Measurements from ENCODE around the gene RPL18A. TPM values are rescaled to one million over a fixed set of nuclear protein-coding genes. Genes with fewer than 3 reads are reported as not detected.

RPL18A gene
- total and polyA plus RNA-seq, 2 of the 13 experiments (the other 11 are each of a cell fraction or from before 2014, with no cell fraction given), result 1,471 to 2,004 TPM

DNA sequence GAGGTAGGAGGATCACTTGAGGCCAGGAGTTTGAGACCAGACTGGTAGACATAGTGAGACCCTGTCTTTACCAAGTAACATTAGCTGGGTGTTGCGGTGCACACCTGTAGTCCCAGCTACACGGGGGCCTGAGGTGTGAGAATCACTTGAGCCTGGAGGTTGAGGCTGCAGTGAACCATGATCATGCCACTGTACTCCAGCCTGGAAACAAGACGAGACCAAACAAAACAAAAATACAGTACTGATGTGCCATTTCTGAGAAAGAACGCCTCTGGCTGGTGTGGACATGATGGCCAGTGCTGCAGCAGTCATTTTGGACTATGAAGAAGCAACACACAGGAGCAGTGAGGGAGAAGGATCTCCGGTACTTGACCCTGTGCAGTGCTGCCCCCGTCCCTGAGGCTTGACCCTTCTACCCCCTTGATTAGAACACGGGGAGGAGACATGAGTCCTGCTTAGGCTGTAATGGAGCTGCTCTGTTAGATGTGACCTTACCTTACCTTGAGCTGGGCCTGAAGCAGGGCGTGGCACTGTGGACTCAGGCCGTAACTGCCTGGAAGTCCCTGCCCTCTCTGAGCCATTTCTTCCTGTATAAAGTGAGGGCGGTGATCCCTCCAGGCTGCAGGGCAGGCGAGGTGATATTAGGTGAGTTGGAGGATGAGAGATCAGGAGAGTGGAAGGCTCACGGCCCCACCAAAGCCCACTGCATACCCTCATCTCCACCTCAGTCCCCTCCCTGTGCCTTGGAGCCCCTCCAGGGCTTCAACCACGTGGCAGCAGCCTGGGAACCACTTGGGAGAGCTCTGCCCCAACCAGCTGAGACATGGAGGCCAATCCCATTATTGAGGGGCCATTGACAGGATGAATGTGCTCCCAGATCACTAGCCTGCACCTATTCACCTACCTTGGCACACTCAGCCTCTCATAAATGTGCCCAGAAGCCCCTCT is 5.9 kb downstream of the RPL18A start:
- Histone ChIP-seq H2AFZ (ENCODE audit: low read length) (no peak overlapping the region), H3K36me3 (replicated peaks in 1 of 2; ENCODE audit: control insufficient read depth in 1 of 2, insufficient read depth in 2 of 2, low read length in 2 of 2) (peaks cover 14 to 33% of the 10 kb centered on the region in 2 experiments), H4K20me1 (ENCODE audit: insufficient read depth, low read length) (peaks cover 46% of the 10 kb centered on the region), H3K27ac (ENCODE audit: extremely low read length, insufficient read depth, low read length) (peak overlapping the region; percentile 14), H3K4me2 (ENCODE audit: low read depth, low read length) (no peak overlapping the region), H3K9me3 (ENCODE audit: low read length) (no peaks in the 10 kb centered on the region), H3K27me3 (ENCODE audit: control insufficient read depth in 1 of 2, insufficient read depth in 2 of 2, low read length in 2 of 2) (peaks cover 2 to 7% of the 10 kb centered on the region in 2 experiments; a peak in 2 of 5 replicates), H3K4me3 (replicated peaks in 1 of 3; ENCODE audit: insufficient read depth in 1 of 3, low read depth in 2 of 3, low read length in 3 of 3) (no peak overlapping the region), H3K79me2 (ENCODE audit: insufficient read depth, low read length) (peaks cover 18% of the 10 kb centered on the region), H3K9ac (ENCODE audit: insufficient read depth, low read depth, low read length) (no peak overlapping the region), H3K4me1 (ENCODE audit: insufficient read depth, low read length) (peaks cover 56% of the 10 kb centered on the region)
- CTCF ChIA-PET (ENCODE audit: low intra/inter-chr PET ratio, low total read pairs), result no interaction called here
- ATAC-seq (peak; percentile 23), FAIRE-seq (peak; percentile 58), DNase-seq (ENCODE audit: low spot score) (no peak)
- in situ Hi-C loops (cut with HindIII; ENCODE audit: extremely low pct_ligation_motif_present, low pct_unique_long_range_greater_than_20kb) (loop anchor here (5.0 kb wide), 2 partner anchors 67 to 127 kb away; partner anchors contain the start of gene CCDC124), intact Hi-C loops (cut with micrococcal nuclease; ENCODE audit: unreplicated experiment) (no loop called here)
- POLR2A ChIA-PET, result interaction anchor here (1.2 to 2.4 kb wide), 4 partner anchors 10 to 71 kb away, joined by 3 to 8 read pairs (median 4); partner anchors contain the start of genes B3GNT3 and CCDC124
- BruUV-seq (replicated peaks), result no TSS peak
- 62% methylated on average over 10 of the region's 13 CpGs for WGBS (ENCODE audit: low lambda C conversion rate)
- TF ChIP-seq ZNF350 (CRISPR knock-in tag; IDR thresholded peaks at IDR 0.05; ENCODE audit: borderline replicate concordance, low read depth), result 0 out of 2 replicates have a peak, but pooled peaks have one; percentile 51
- no peak for TF ChIP-seq ZNF431 (CRISPR knock-in tag; IDR thresholded peaks at IDR 0.05; ENCODE audit: borderline replicate concordance, low read depth)
- TF ChIP-seq ETV6 (CRISPR knock-in tag; conservative IDR thresholded peaks at IDR 0.05), result no peak
- TF ChIP-seq ZNF460 (CRISPR knock-in tag; IDR thresholded peaks at IDR 0.05; ENCODE audit: borderline replicate concordance), result no peak
- no peak for TF ChIP-seq ZSCAN9 (CRISPR knock-in tag; IDR thresholded peaks at IDR 0.05; ENCODE audit: borderline replicate concordance)
- no peak for TF ChIP-seq ZSCAN29 (CRISPR knock-in tag; conservative IDR thresholded peaks at IDR 0.05)
- TF ChIP-seq PLRG1 (conservative IDR thresholded peaks at IDR 0.05), result no peak
- no peak for TF ChIP-seq ZNF543 (CRISPR knock-in tag; IDR thresholded peaks at IDR 0.05)
- no peak for TF ChIP-seq NCOR1 (IDR thresholded peaks at IDR 0.05; ENCODE audit: borderline replicate concordance, low read length)
- TF ChIP-seq KLF11 (CRISPR knock-in tag; IDR thresholded peaks at IDR 0.05), result no peak
- no peak for TF ChIP-seq ZNF549 (CRISPR knock-in tag; IDR thresholded peaks at IDR 0.05)
- peak; percentile 97 for TF ChIP-seq RBM22 (optimal IDR thresholded peaks at IDR 0.05; ENCODE audit: low read length)
- no peak for TF ChIP-seq ZFP90 (CRISPR knock-in tag; IDR thresholded peaks at IDR 0.05; ENCODE audit: borderline replicate concordance)
- TF ChIP-seq SMAD3 (CRISPR knock-in tag; IDR thresholded peaks at IDR 0.05), result no peak
- no peak for TF ChIP-seq MED1 (CRISPR knock-in tag; IDR thresholded peaks at IDR 0.05)
- TF ChIP-seq SP2 (CRISPR knock-in tag; IDR thresholded peaks at IDR 0.05), result no peak
- TF ChIP-seq HMGA1 (CRISPR knock-in tag; conservative IDR thresholded peaks at IDR 0.05), result no peak
- TF ChIP-seq, protein P1, sequence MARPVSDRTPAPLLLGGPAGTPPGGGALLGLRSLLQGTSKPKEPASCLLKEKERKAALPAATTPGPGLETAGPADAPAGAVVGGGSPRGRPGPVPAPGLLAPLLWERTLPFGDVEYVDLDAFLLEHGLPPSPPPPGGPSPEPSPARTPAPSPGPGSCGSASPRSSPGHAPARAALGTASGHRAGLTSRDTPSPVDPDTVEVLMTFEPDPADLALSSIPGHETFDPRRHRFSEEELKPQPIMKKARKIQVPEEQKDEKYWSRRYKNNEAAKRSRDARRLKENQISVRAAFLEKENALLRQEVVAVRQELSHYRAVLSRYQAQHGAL (CRISPR knock-in tag; IDR thresholded peaks at IDR 0.05; ENCODE audit: not compliant biosample characterization), result no peak
- no peak for TF ChIP-seq SIX1 (CRISPR knock-in tag; IDR thresholded peaks at IDR 0.05; ENCODE audit: borderline replicate concordance)
- TF ChIP-seq, protein P2, sequence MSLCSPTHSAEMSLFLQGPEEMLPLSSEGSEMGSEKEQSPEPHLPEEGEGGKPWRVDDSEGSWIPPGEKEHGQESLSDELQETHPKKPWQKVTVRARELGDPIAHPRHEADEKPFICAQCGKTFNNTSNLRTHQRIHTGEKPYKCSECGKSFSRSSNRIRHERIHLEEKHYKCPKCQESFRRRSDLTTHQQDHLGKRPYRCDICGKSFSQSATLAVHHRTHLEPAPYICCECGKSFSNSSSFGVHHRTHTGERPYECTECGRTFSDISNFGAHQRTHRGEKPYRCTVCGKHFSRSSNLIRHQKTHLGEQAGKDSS (CRISPR knock-in tag; IDR thresholded peaks at IDR 0.05; ENCODE audit: borderline replicate concordance, low read depth), result no peak
- TF ChIP-seq ZNF34 (CRISPR knock-in tag; IDR thresholded peaks at IDR 0.05; ENCODE audit: borderline replicate concordance), result no peak
- TF ChIP-seq ZNF816 (CRISPR knock-in tag; IDR thresholded peaks at IDR 0.05; ENCODE audit: borderline replicate concordance), result no peak
- TF ChIP-seq ZNF10 (CRISPR knock-in tag; IDR thresholded peaks at IDR 0.05; ENCODE audit: borderline replicate concordance, low read depth), result no peak
- no peak for TF ChIP-seq CBX1 (IDR thresholded peaks at IDR 0.05; ENCODE audit: low read depth)
- peak; percentile 46 for TF ChIP-seq POLR2AphosphoS5 (IDR thresholded peaks at IDR 0.05; ENCODE audit: low read depth, low read length)

All from HepG2 (cell line).